ENCODE results near the gene KANSL1L. TPM values are rescaled to one million over a fixed set of nuclear protein-coding genes. Genes with fewer than 3 reads are reported as not detected.

KANSL1L gene
- total and polyA plus RNA-seq, 10 of the 15 experiments (the other 5 are each of a cell fraction or from before 2014, with no cell fraction given), result 1.2 to 9.5 (median 3.7) TPM

DNA sequence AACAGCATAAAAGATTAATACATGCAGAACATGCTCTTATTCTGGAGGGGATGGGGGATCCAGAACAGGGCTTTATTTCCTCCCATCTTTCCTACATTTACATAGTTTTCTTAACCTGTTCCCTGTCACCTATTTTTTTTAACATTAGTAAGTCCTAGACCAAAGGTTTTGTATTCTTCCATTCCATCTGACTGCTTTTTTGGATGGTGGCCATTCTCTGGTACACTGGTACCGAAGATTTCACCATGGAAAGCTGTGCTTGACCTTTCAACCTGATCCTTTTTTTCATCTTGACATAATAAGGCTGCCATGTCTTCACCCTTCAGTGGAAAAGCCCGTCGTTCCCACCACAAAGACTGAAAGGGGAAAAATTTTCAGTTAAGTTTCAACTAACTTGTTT is 148.4 kb downstream of the KANSL1L start (continued):
- TF ChIP-seq, protein P1, sequence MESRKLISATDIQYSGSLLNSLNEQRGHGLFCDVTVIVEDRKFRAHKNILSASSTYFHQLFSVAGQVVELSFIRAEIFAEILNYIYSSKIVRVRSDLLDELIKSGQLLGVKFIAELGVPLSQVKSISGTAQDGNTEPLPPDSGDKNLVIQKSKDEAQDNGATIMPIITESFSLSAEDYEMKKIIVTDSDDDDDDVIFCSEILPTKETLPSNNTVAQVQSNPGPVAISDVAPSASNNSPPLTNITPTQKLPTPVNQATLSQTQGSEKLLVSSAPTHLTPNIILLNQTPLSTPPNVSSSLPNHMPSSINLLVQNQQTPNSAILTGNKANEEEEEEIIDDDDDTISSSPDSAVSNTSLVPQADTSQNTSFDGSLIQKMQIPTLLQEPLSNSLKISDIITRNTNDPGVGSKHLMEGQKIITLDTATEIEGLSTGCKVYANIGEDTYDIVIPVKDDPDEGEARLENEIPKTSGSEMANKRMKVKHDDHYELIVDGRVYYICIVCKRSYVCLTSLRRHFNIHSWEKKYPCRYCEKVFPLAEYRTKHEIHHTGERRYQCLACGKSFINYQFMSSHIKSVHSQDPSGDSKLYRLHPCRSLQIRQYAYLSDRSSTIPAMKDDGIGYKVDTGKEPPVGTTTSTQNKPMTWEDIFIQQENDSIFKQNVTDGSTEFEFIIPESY (IDR thresholded peaks at IDR 0.05), result no peak

GRCh38 chr2:210020138-210020537 is 151.1 kb downstream of the KANSL1L start:
- ChIA-PET CTCF (interaction anchor here (0.7 to 1.1 kb wide), 2 partner anchors 8 to 64 kb away, joined by 3 to 4 read pairs; no protein-coding TSS in a partner anchor), POLR2A (no interaction called here), SMC1A (ENCODE audit: uncharacterized antibody, unreplicated experiment) (interaction anchor here (1.4 to 1.8 kb wide), 2 partner anchors 8 to 16 kb away, joined by 4 to 5 read pairs; no protein-coding TSS in a partner anchor), RAD21 (ENCODE audit: unreplicated experiment) (no interaction called here)
- ATAC-seq (no peak), DNase-seq (ENCODE audit: low read depth, low spot score) (no peak), FAIRE-seq (no peak)
- Histone ChIP-seq H3K4me3 (no peak overlapping the region), H3K9ac (ENCODE audit: control insufficient read depth, insufficient read depth, low read length) (no peak overlapping the region), H3K27ac (ENCODE audit: control insufficient read depth, insufficient read depth) (no peak overlapping the region), H3K36me3 (ENCODE audit: control insufficient read depth in 2 of 2, insufficient read depth in 2 of 2, low read length in 1 of 2) (peaks cover 2 to 34% of the 10 kb centered on the region in 2 experiments; a peak in 3 of 4 replicates), H3K9me3 (replicated peaks; ENCODE audit: control insufficient read depth, insufficient read depth, low read length) (no peaks in the 10 kb centered on the region), H3K4me2 (ENCODE audit: control insufficient read depth, insufficient read depth) (no peak overlapping the region), H3K27me3 (replicated peaks in 1 of 2; ENCODE audit: control insufficient read depth in 2 of 2, insufficient read depth in 2 of 2, low read length in 1 of 2) (no peaks in the 10 kb centered on the region), H4K20me1 (ENCODE audit: control insufficient read depth, insufficient read depth) (no peaks in the 10 kb centered on the region), H3K4me1 (ENCODE audit: control insufficient read depth, insufficient read depth, low read length) (no peaks in the 10 kb centered on the region), H3K79me2 (ENCODE audit: control insufficient read depth, insufficient read depth, low read length) (no peaks in the 10 kb centered on the region), H2AFZ (ENCODE audit: control insufficient read depth, low read depth, low read length) (no peak overlapping the region)
- no TSS peak for BruUV-seq (replicated peaks)
- in situ Hi-C loops (cut with MboI), result no loop called here
- TF ChIP-seq PAX8 (IDR thresholded peaks at IDR 0.05) (no peak), IRF4 (IDR thresholded peaks at IDR 0.05; ENCODE audit: low read depth, low read length) (no peak), PML (IDR thresholded peaks at IDR 0.05; ENCODE audit: low read length) (no peak), FOS (IDR thresholded peaks at IDR 0.05; ENCODE audit: borderline replicate concordance, extremely low read depth, insufficient read length) (no peak), TCF3 (IDR thresholded peaks at IDR 0.05; ENCODE audit: borderline replicate concordance, insufficient read depth, low read depth, low read length) (no peak), MYB (IDR thresholded peaks at IDR 0.05; ENCODE audit: borderline replicate concordance, low read depth, low read length) (no peak), POLR2AphosphoS2 (IDR thresholded peaks at IDR 0.05; ENCODE audit: low read depth, low read length) (no peak), RFX5 (IDR thresholded peaks at IDR 0.05; ENCODE audit: low read depth, low read length) (no peak), SMAD1 (IDR thresholded peaks at IDR 0.05; ENCODE audit: low read depth, partially characterized antibody) (no peak)
- TF ChIP-seq, protein P2, sequence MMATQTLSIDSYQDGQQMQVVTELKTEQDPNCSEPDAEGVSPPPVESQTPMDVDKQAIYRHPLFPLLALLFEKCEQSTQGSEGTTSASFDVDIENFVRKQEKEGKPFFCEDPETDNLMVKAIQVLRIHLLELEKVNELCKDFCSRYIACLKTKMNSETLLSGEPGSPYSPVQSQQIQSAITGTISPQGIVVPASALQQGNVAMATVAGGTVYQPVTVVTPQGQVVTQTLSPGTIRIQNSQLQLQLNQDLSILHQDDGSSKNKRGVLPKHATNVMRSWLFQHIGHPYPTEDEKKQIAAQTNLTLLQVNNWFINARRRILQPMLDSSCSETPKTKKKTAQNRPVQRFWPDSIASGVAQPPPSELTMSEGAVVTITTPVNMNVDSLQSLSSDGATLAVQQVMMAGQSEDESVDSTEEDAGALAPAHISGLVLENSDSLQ (IDR thresholded peaks at IDR 0.05), result no peak
- intact Hi-C loops (cut with micrococcal nuclease; ENCODE audit: unreplicated experiment), result no loop called here
- 100% methylated on average over 1 of the region's 1 CpG for WGBS (ENCODE audit: insufficient coverage, insufficient replicate concordance, low lambda C conversion rate, missing lambda C conversion rate)
